ENCODE measurements around the gene COG5.

GRCh38 chr7:107526672-107527071 is 37.0 kb downstream of the COG5 start:
- TF ChIP-seq CTCF (IDR thresholded peaks at IDR 0.05; ENCODE audit: low read length) (no peak), EZH2 (IDR thresholded peaks at IDR 0.05; ENCODE audit: borderline replicate concordance, low read length) (no peak)
